ENCODE results near the gene TSPAN10. TPM values are rescaled to one million over a fixed set of nuclear protein-coding genes. Genes with fewer than 3 reads are reported as not detected.

TSPAN10 gene
- total RNA-seq, 5 donors from 2014 or later (not counting 1 experiment from before 2014, with no cell fraction given) = 0.58 to 1.5 (median 0.66) TPM

- H3K36me3 Mint-ChIP-seq = peaks cover 33% of the 10 kb centered on the region
- H3K27me3 Mint-ChIP-seq = no peaks in the 10 kb centered on the region
- WGBS (ENCODE audit: insufficient coverage) = 90% methylated on average over 17 of the region's 18 CpGs
- peaks cover 3 to 31% of the 10 kb centered on the region in 2 experiments for H3K4me1 ChIP-seq (ENCODE audit: control insufficient read depth in 1 of 2, extremely low read depth in 1 of 2, insufficient read depth in 2 of 2, low read length in 2 of 2)
- H3K4me3 Mint-ChIP-seq = no peak overlapping the region
- no peaks in the 10 kb centered on the region for H3K9me3 Mint-ChIP-seq
- CTCF ChIA-PET = no interaction called here
- no peak overlapping the region for H3K27ac ChIP-seq (ENCODE audit: low read length)
- POLR2A ChIA-PET = no interaction called here
- ATAC-seq (replicated peaks in 1 of 4) = no peak
- no peak for DNase-seq
- no peak overlapping the region for H3K27ac Mint-ChIP-seq
- no peak overlapping the region for H3K4me3 ChIP-seq (ENCODE audit: control insufficient read depth in 1 of 2, extremely low read depth in 1 of 2, low read length in 1 of 2)
- no peaks in the 10 kb centered on the region for H3K27me3 ChIP-seq (replicated peaks in 1 of 2; ENCODE audit: control insufficient read depth in 2 of 2, extremely low read depth in 1 of 2, insufficient read depth in 2 of 2, low read length in 1 of 2)
- H3K4me1 Mint-ChIP-seq = peaks cover 13 to 25% (median 23%) of the 10 kb centered on the region in 3 donors
- peaks cover 48 to 87% of the 10 kb centered on the region in 2 donors for H3K36me3 ChIP-seq (ENCODE audit: control insufficient read depth in 2 of 2, extremely low read depth in 1 of 2, insufficient read depth in 1 of 2, low read length in 1 of 2)
- H3K9me3 ChIP-seq = no peaks in the 10 kb centered on the region
These were observed 53.1 kb downstream of the TSPAN10 start for GRCh38 chr17:81690066-81690465.

- ATAC-seq (replicated peaks in 1 of 4) = no peak
- Mint-ChIP-seq H3K27ac (no peak overlapping the region), H3K4me3 (no peak overlapping the region), H3K9me3 (no peaks in the 10 kb centered on the region), H3K4me1 (peaks cover 9 to 20% (median 18%) of the 10 kb centered on the region in 3 donors), H3K36me3 (peaks cover 33% of the 10 kb centered on the region), H3K27me3 (no peaks in the 10 kb centered on the region)
- H3K4me3 ChIP-seq (ENCODE audit: control insufficient read depth in 1 of 2, extremely low read depth in 1 of 2, low read length in 1 of 2) = no peak overlapping the region
- H3K27ac ChIP-seq (ENCODE audit: low read length) = no peak overlapping the region
- H3K4me1 ChIP-seq (ENCODE audit: control insufficient read depth in 1 of 2, extremely low read depth in 1 of 2, insufficient read depth in 2 of 2, low read length in 2 of 2) = peaks cover 0 to 27% of the 10 kb centered on the region in 2 experiments
- H3K9me3 ChIP-seq = no peaks in the 10 kb centered on the region
- ChIA-PET CTCF (no interaction called here), POLR2A (no interaction called here)
- H3K27me3 ChIP-seq (replicated peaks in 1 of 2; ENCODE audit: control insufficient read depth in 2 of 2, extremely low read depth in 1 of 2, insufficient read depth in 2 of 2, low read length in 1 of 2) = no peaks in the 10 kb centered on the region
- peaks cover 53 to 91% of the 10 kb centered on the region in 2 donors for H3K36me3 ChIP-seq (ENCODE audit: control insufficient read depth in 2 of 2, extremely low read depth in 1 of 2, insufficient read depth in 1 of 2, low read length in 1 of 2)
- WGBS (ENCODE audit: insufficient coverage) = 94% methylated on average over 13 of the region's 17 CpGs
- DNase-seq = no peak
These were observed 53.6 kb downstream of the TSPAN10 start for GRCh38 chr17:81690549-81690948.

- ATAC-seq (replicated peaks in 1 of 4) = no peak
These were observed 54.2 kb downstream of the TSPAN10 start for GRCh38 chr17:81691196-81691595.

GRCh38 chr17:81691608-81692007, 54.6 kb downstream of the TSPAN10 start:
- POLR2A ChIA-PET = no interaction called here
- 97% methylated on average over 10 of the region's 20 CpGs for WGBS (ENCODE audit: insufficient coverage)
- ATAC-seq (replicated peaks in 1 of 4) = no peak
- H3K36me3 ChIP-seq (ENCODE audit: control insufficient read depth in 2 of 2, extremely low read depth in 1 of 2, insufficient read depth in 1 of 2, low read length in 1 of 2) = peaks cover 56 to 93% of the 10 kb centered on the region in 2 donors
- no peaks in the 10 kb centered on the region for H3K27me3 Mint-ChIP-seq
- H3K9me3 ChIP-seq = no peaks in the 10 kb centered on the region
- CTCF ChIA-PET = no interaction called here
- no peaks in the 10 kb centered on the region for H3K27me3 ChIP-seq (replicated peaks in 1 of 2; ENCODE audit: control insufficient read depth in 2 of 2, extremely low read depth in 1 of 2, insufficient read depth in 2 of 2, low read length in 1 of 2)
- no peak overlapping the region for H3K4me3 ChIP-seq (ENCODE audit: control insufficient read depth in 1 of 2, extremely low read depth in 1 of 2, low read length in 1 of 2)
- DNase-seq = no peak
- H3K4me3 Mint-ChIP-seq = no peak overlapping the region
- peaks cover 29% of the 10 kb centered on the region for H3K36me3 Mint-ChIP-seq
- H3K4me1 ChIP-seq (ENCODE audit: control insufficient read depth in 1 of 2, extremely low read depth in 1 of 2, insufficient read depth in 2 of 2, low read length in 2 of 2) = peaks cover 0 to 16% of the 10 kb centered on the region in 2 experiments
- no peak overlapping the region for H3K27ac Mint-ChIP-seq
- no peaks in the 10 kb centered on the region for H3K9me3 Mint-ChIP-seq
- H3K4me1 Mint-ChIP-seq = peaks cover 9 to 13% (median 12%) of the 10 kb centered on the region in 3 donors
- no peak overlapping the region for H3K27ac ChIP-seq (ENCODE audit: low read length)

More at GRCh38 chr17:81691196-81691595, 54.2 kb downstream of the TSPAN10 start:
- H3K36me3 ChIP-seq (ENCODE audit: control insufficient read depth in 2 of 2, extremely low read depth in 1 of 2, insufficient read depth in 1 of 2, low read length in 1 of 2) = peaks cover 57 to 93% of the 10 kb centered on the region in 2 donors
- Mint-ChIP-seq H3K4me3 (no peak overlapping the region), H3K27me3 (no peaks in the 10 kb centered on the region), H3K36me3 (peaks cover 31% of the 10 kb centered on the region), H3K9me3 (no peaks in the 10 kb centered on the region), H3K4me1 (peaks cover 9 to 15% (median 14%) of the 10 kb centered on the region in 3 donors), H3K27ac (no peak overlapping the region)
- ChIA-PET POLR2A (no interaction called here), CTCF (no interaction called here)
- H3K27me3 ChIP-seq (replicated peaks in 1 of 2; ENCODE audit: control insufficient read depth in 2 of 2, extremely low read depth in 1 of 2, insufficient read depth in 2 of 2, low read length in 1 of 2) = no peaks in the 10 kb centered on the region
- no peak overlapping the region for H3K4me3 ChIP-seq (ENCODE audit: control insufficient read depth in 1 of 2, extremely low read depth in 1 of 2, low read length in 1 of 2)
- peaks cover 0 to 20% of the 10 kb centered on the region in 2 experiments for H3K4me1 ChIP-seq (ENCODE audit: control insufficient read depth in 1 of 2, extremely low read depth in 1 of 2, insufficient read depth in 2 of 2, low read length in 2 of 2)
- no peak overlapping the region for H3K27ac ChIP-seq (ENCODE audit: low read length)
- H3K9me3 ChIP-seq = no peaks in the 10 kb centered on the region
- 95% methylated on average over 11 of the region's 18 CpGs for WGBS (ENCODE audit: insufficient coverage)
- no peak for DNase-seq

- CTCF ChIA-PET = no interaction called here
- Histone ChIP-seq H3K36me3 (ENCODE audit: control insufficient read depth in 2 of 2, extremely low read depth in 1 of 2, insufficient read depth in 1 of 2, low read length in 1 of 2) (peaks cover 58 to 93% of the 10 kb centered on the region in 2 donors), H3K27ac (ENCODE audit: low read length) (no peak overlapping the region), H3K4me1 (ENCODE audit: control insufficient read depth in 1 of 2, extremely low read depth in 1 of 2, insufficient read depth in 2 of 2, low read length in 2 of 2) (peaks cover 0 to 10% of the 10 kb centered on the region in 2 experiments), H3K4me3 (ENCODE audit: control insufficient read depth in 1 of 2, extremely low read depth in 1 of 2, low read length in 1 of 2) (no peak overlapping the region), H3K9me3 (no peaks in the 10 kb centered on the region), H3K27me3 (replicated peaks in 1 of 2; ENCODE audit: control insufficient read depth in 2 of 2, extremely low read depth in 1 of 2, insufficient read depth in 2 of 2, low read length in 1 of 2) (no peaks in the 10 kb centered on the region)
- DNase-seq (no peak), ATAC-seq (replicated peaks in 1 of 4) (no peak)
- H3K9me3 Mint-ChIP-seq = no peaks in the 10 kb centered on the region
- H3K27me3 Mint-ChIP-seq = no peaks in the 10 kb centered on the region
- POLR2A ChIA-PET = no interaction called here
- no peak overlapping the region for H3K4me3 Mint-ChIP-seq
- 96% methylated on average over 19 of the region's 35 CpGs for WGBS (ENCODE audit: insufficient coverage)
- H3K27ac Mint-ChIP-seq = no peak overlapping the region
- H3K36me3 Mint-ChIP-seq = peaks cover 33% of the 10 kb centered on the region
- H3K4me1 Mint-ChIP-seq = peaks cover 0 to 6% (median 3%) of the 10 kb centered on the region in 3 donors
These were observed 56.7 kb downstream of the TSPAN10 start for GRCh38 chr17:81693509-81694210.

GRCh38 chr17:81694810-81695209, 57.8 kb downstream of the TSPAN10 start:
- no peak for ATAC-seq (replicated peaks in 1 of 4)
- CTCF ChIA-PET = no interaction called here
- peaks cover 55 to 89% of the 10 kb centered on the region in 2 donors for H3K36me3 ChIP-seq (ENCODE audit: control insufficient read depth in 2 of 2, extremely low read depth in 1 of 2, insufficient read depth in 1 of 2, low read length in 1 of 2)

More at GRCh38 chr17:81694810-81695209, 57.8 kb downstream of the TSPAN10 start:
- H3K27ac ChIP-seq (ENCODE audit: low read length) = no peak overlapping the region
- Mint-ChIP-seq H3K4me1 (peaks cover 0 to 2% (median 0%) of the 10 kb centered on the region in 3 donors), H3K36me3 (peaks cover 28% of the 10 kb centered on the region), H3K27ac (no peak overlapping the region), H3K4me3 (no peak overlapping the region), H3K27me3 (no peaks in the 10 kb centered on the region), H3K9me3 (no peaks in the 10 kb centered on the region)
- peaks cover 0 to 2% of the 10 kb centered on the region in 2 experiments for H3K4me1 ChIP-seq (ENCODE audit: control insufficient read depth in 1 of 2, extremely low read depth in 1 of 2, insufficient read depth in 2 of 2, low read length in 2 of 2)
- no peaks in the 10 kb centered on the region for H3K9me3 ChIP-seq
- H3K27me3 ChIP-seq (replicated peaks in 1 of 2; ENCODE audit: control insufficient read depth in 2 of 2, extremely low read depth in 1 of 2, insufficient read depth in 2 of 2, low read length in 1 of 2) = no peaks in the 10 kb centered on the region
- no peak for DNase-seq
- POLR2A ChIA-PET = no interaction called here
- no peak overlapping the region for H3K4me3 ChIP-seq (ENCODE audit: control insufficient read depth in 1 of 2, extremely low read depth in 1 of 2, low read length in 1 of 2)
- 98% methylated on average over 8 of the region's 19 CpGs for WGBS (ENCODE audit: insufficient coverage)
